Smooth muscle cell (in vitro differentiated cells): ENCODE results near the gene LSM12. TPM values are rescaled to one million over a fixed set of nuclear protein-coding genes. Genes with fewer than 3 reads are reported as not detected.

ENCODE experiments used
- DNase-seq: peaks from one replicate; lab custom pipeline; 2025; ENCODE audit not compliant: unreplicated experiment; lab: John Stamatoyannopoulos, UW
- H2AFZ ChIP-seq: fragments of 200-600 bp; sonication (generic); 2 replicates; pipeline ENCODE4 v1.6.0; 2016; ENCODE audit warnings: antibody characterized with exemption, low read depth, mild to moderate bottlenecking
- H3F3A ChIP-seq: fragments of 200-600 bp; sonication (generic); 2 replicates; pipeline ENCODE4 v1.6.0; 2017; ENCODE audit warnings: antibody characterized with exemption, low read depth
- H3K27ac ChIP-seq: fragments of 200-600 bp; sonication (generic); 2 replicates; pipeline ENCODE4 v1.5.1; 2016; ENCODE audit warnings: low read depth, mild to moderate bottlenecking
- H3K27me3 ChIP-seq: fragments of 200-600 bp; sonication (generic); 2 replicates; pipeline ENCODE4 v1.6.1; 2016; ENCODE audit warnings: low read depth, mild to moderate bottlenecking
- H3K36me3 ChIP-seq: fragments of 200-600 bp; sonication (generic); 2 replicates; pipeline ENCODE4 v1.5.1; 2016; ENCODE audit warnings: low read depth
- H3K4me1 ChIP-seq: fragments of 200-600 bp; sonication (generic); 2 replicates; pipeline ENCODE4 v1.5.1; 2016; ENCODE audit warnings: low read depth
- H3K4me2 ChIP-seq: fragments of 200-600 bp; sonication (generic); 2 replicates; pipeline ENCODE4 v1.6.0; 2016; ENCODE audit warnings: mild to moderate bottlenecking
- H3K4me3 ChIP-seq: fragments of 200-600 bp; sonication (generic); 2 replicates; pipeline ENCODE4 v1.5.1; 2016; ENCODE audit warnings: mild to moderate bottlenecking
- H3K79me2 ChIP-seq: fragments of 200-600 bp; sonication (generic); 2 replicates; pipeline ENCODE4 v1.6.0; 2016; ENCODE audit warnings: low read depth, mild to moderate bottlenecking
- H3K9ac ChIP-seq: fragments of 200-600 bp; sonication (generic); 2 replicates; pipeline ENCODE4 v1.6.0; 2016; ENCODE audit warnings: low read depth
- H3K9me3 ChIP-seq: fragments of 200-600 bp; sonication (generic); replicated peaks from 2 replicates; pipeline ENCODE4 v1.5.1; 2016; ENCODE audit warnings: low read depth
- H4K20me1 ChIP-seq: fragments of 200-600 bp; sonication (generic); 2 replicates; pipeline ENCODE4 v1.6.0; 2016; ENCODE audit warnings: low read depth
- CTCF ChIP-seq: fragments of 200-600 bp; sonication (generic); IDR thresholded peaks from 2 replicates; pipeline ENCODE4 v1.5.1; 2017; ENCODE audit warnings: borderline replicate concordance, mild to moderate bottlenecking, antibody characterized with exemption; ENCODE audit not compliant: insufficient read depth, poor library complexity, severe bottlenecking
- WGBS: methylation state at CpG from one replicate; pipeline ENCODE4 v1.1.7; 2016; ENCODE audit warnings: low lambda C conversion rate; 5-methylcytosine and 5-hydroxymethylcytosine counted together
- polyA plus RNA-seq: library from polyadenylated mRNA; unstranded; fragments of >200 nt; fragmentation: Nextera tagmentation; extraction: Ambion mirVana; gene quantifications from 2 replicates; pipeline ENCODE4 v1.2.1, GENCODE V29; 2016
- total RNA-seq: library from RNA; depleted of rRNA; stranded (reverse); fragments of >200 nt; gene quantifications from 2 replicates; pipeline ENCODE4 v1.2.3, GENCODE V29; 2014

The LSM12 gene
- total and polyA plus RNA-seq, 2 experiments from 2014 or later, result 42.3 to 52.0 TPM

DNA sequence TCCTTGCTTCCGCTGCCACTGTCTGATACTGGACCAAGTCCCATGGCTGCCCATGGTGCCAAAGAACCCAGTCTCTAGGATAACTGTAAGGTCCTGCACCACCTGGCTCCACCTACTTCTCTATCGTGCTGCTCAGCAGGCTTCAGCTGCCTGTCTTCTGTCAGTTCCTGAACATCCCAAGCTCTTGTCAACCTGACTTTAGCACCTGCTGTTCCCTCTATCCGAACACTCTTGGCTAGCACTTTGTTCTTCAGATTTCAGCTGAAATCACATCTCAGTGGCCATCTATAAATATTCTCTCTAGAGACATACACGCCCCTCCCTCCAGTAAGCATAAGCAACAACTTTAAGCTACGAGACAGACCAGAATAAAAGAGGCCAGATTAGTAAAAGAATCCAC, 36.7 kb downstream of the LSM12 start:
- no peak overlapping the region for H3K4me2 ChIP-seq
- no peak overlapping the region for H3K9ac ChIP-seq
- no peaks in the 10 kb centered on the region for H3K79me2 ChIP-seq

GRCh38 chr17:44024853-44025252, 41.6 kb downstream of the LSM12 start:
- no peaks in the 10 kb centered on the region for H3K27me3 ChIP-seq
- H3K4me1 ChIP-seq, result no peaks in the 10 kb centered on the region
- DNase-seq, result no peak
- H4K20me1 ChIP-seq, result peaks cover 13% of the 10 kb centered on the region
- no peaks in the 10 kb centered on the region for H3F3A ChIP-seq
- TF ChIP-seq CTCF, result no peak
- no peaks in the 10 kb centered on the region for H3K79me2 ChIP-seq
- no peak overlapping the region for H3K27ac ChIP-seq
- no peak overlapping the region for H3K9ac ChIP-seq
- no peak overlapping the region for H2AFZ ChIP-seq
- 93% methylated on average over 4 of the region's 4 CpGs for WGBS
- no peaks in the 10 kb centered on the region for H3K9me3 ChIP-seq
- H3K4me3 ChIP-seq, result no peak overlapping the region
- peaks cover 3% of the 10 kb centered on the region for H3K36me3 ChIP-seq
- H3K4me2 ChIP-seq, result no peak overlapping the region

More for the DNA sequence above, 36.7 kb downstream of the LSM12 start:
- WGBS, result 94% methylated on average over 5 of the region's 5 CpGs
- Histone ChIP-seq H3K36me3 (no peaks in the 10 kb centered on the region), H4K20me1 (peaks cover 15% of the 10 kb centered on the region), H3K4me3 (no peak overlapping the region), H3K27me3 (no peaks in the 10 kb centered on the region), H2AFZ (no peak overlapping the region), H3F3A (no peaks in the 10 kb centered on the region), H3K4me1 (no peaks in the 10 kb centered on the region), H3K27ac (no peak overlapping the region), H3K9me3 (no peaks in the 10 kb centered on the region)
- TF ChIP-seq CTCF, result no peak
- DNase-seq, result no peak

DNA sequence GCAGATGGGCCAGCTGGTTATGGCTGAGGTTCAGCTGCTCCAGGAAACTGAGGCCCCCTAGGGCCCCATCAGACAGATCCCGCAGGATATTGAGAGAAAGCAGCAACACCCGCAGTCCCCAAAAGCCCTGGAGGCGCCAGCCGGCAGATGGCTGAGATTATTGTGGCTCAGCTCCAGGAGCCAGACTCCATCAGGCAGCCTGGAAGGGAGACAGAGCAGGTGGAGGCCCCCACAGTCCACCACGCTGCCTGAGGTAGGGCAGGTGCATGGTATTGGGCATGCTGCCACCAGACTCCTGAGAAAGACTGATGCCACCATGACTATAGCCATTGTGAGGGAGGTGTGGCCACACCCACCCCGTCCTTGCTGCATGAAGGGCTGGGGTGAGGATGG, 42.2 kb downstream of the LSM12 start:
- H3K4me3 ChIP-seq, result no peak overlapping the region
- no peaks in the 10 kb centered on the region for H3K79me2 ChIP-seq
- no peak overlapping the region for H3K27ac ChIP-seq
- no peak overlapping the region for H3K9ac ChIP-seq
- H4K20me1 ChIP-seq, result peaks cover 7% of the 10 kb centered on the region
- WGBS, result 94% methylated on average over 6 of the region's 6 CpGs
- no peak for DNase-seq
- H3K4me2 ChIP-seq, result no peak overlapping the region
- no peaks in the 10 kb centered on the region for H3K27me3 ChIP-seq
- no peaks in the 10 kb centered on the region for H3K9me3 ChIP-seq
- H3F3A ChIP-seq, result no peaks in the 10 kb centered on the region
- no peak for TF ChIP-seq CTCF
- peaks cover 3% of the 10 kb centered on the region for H3K36me3 ChIP-seq
- no peaks in the 10 kb centered on the region for H3K4me1 ChIP-seq
- H2AFZ ChIP-seq, result no peak overlapping the region

GRCh38 chr17:44023545-44024270, 42.8 kb downstream of the LSM12 start:
- H3F3A ChIP-seq, result no peaks in the 10 kb centered on the region
- DNase-seq, result no peak
- H3K79me2 ChIP-seq, result no peaks in the 10 kb centered on the region
- no peak overlapping the region for H3K4me3 ChIP-seq
- no peak overlapping the region for H3K27ac ChIP-seq
- peaks cover 3% of the 10 kb centered on the region for H3K36me3 ChIP-seq
- no peak overlapping the region for H2AFZ ChIP-seq
- H4K20me1 ChIP-seq, result peaks cover 6% of the 10 kb centered on the region
- no peak overlapping the region for H3K9ac ChIP-seq
- H3K4me1 ChIP-seq, result no peaks in the 10 kb centered on the region
- no peak overlapping the region for H3K4me2 ChIP-seq
- no peaks in the 10 kb centered on the region for H3K9me3 ChIP-seq
- no peak for TF ChIP-seq CTCF
- no peaks in the 10 kb centered on the region for H3K27me3 ChIP-seq
- WGBS, result 97% methylated on average over 22 of the region's 22 CpGs
